ENCODE data around the gene S100A9. TPM values are rescaled to one million over a fixed set of nuclear protein-coding genes. Genes with fewer than 3 reads are reported as not detected.

S100A9 gene
- total RNA-seq, 4 donors from 2014 or later: 33.4 to 175 (median 54.0) TPM

GRCh38 chr1:153354515-153355193 lies 3.0 kb upstream of the S100A9 start:
- no peak overlapping the region for H3K27ac ChIP-seq
- no peaks in the 10 kb centered on the region for H3K9me3 ChIP-seq
- intact Hi-C loops (cut with DNase I; ENCODE audit: low total_unique reads): no loop called here
- H3K27me3 ChIP-seq: peaks cover 0 to 9% of the 10 kb centered on the region in 2 donors
- no peaks in the 10 kb centered on the region for H3K4me1 ChIP-seq
- no peak for DNase-seq
- no peak overlapping the region for H3K4me3 ChIP-seq
- H3K36me3 ChIP-seq: no peaks in the 10 kb centered on the region
- TF ChIP-seq, protein P1, sequence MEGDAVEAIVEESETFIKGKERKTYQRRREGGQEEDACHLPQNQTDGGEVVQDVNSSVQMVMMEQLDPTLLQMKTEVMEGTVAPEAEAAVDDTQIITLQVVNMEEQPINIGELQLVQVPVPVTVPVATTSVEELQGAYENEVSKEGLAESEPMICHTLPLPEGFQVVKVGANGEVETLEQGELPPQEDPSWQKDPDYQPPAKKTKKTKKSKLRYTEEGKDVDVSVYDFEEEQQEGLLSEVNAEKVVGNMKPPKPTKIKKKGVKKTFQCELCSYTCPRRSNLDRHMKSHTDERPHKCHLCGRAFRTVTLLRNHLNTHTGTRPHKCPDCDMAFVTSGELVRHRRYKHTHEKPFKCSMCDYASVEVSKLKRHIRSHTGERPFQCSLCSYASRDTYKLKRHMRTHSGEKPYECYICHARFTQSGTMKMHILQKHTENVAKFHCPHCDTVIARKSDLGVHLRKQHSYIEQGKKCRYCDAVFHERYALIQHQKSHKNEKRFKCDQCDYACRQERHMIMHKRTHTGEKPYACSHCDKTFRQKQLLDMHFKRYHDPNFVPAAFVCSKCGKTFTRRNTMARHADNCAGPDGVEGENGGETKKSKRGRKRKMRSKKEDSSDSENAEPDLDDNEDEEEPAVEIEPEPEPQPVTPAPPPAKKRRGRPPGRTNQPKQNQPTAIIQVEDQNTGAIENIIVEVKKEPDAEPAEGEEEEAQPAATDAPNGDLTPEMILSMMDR (IDR thresholded peaks at IDR 0.05): no peak
- no peak for TF ChIP-seq POLR2A (IDR thresholded peaks at IDR 0.05)

GRCh38 chr1:153355445-153356071 lies 2.1 kb upstream of the S100A9 start:
- no peak overlapping the region for H3K27ac ChIP-seq
- H3K27me3 ChIP-seq: peaks cover 0 to 9% of the 10 kb centered on the region in 2 donors
- no peak for TF ChIP-seq POLR2A (IDR thresholded peaks at IDR 0.05)
- TF ChIP-seq, protein P1 (IDR thresholded peaks at IDR 0.05): peak in 1 of 4 experiments; percentile 4
- no peaks in the 10 kb centered on the region for H3K36me3 ChIP-seq
- DNase-seq: peak in 1 of 2 donors; percentile 25
- no peaks in the 10 kb centered on the region for H3K9me3 ChIP-seq
- intact Hi-C loops (cut with DNase I; ENCODE audit: low total_unique reads): no loop called here
- H3K4me3 ChIP-seq: no peak overlapping the region
- no peaks in the 10 kb centered on the region for H3K4me1 ChIP-seq

DNA sequence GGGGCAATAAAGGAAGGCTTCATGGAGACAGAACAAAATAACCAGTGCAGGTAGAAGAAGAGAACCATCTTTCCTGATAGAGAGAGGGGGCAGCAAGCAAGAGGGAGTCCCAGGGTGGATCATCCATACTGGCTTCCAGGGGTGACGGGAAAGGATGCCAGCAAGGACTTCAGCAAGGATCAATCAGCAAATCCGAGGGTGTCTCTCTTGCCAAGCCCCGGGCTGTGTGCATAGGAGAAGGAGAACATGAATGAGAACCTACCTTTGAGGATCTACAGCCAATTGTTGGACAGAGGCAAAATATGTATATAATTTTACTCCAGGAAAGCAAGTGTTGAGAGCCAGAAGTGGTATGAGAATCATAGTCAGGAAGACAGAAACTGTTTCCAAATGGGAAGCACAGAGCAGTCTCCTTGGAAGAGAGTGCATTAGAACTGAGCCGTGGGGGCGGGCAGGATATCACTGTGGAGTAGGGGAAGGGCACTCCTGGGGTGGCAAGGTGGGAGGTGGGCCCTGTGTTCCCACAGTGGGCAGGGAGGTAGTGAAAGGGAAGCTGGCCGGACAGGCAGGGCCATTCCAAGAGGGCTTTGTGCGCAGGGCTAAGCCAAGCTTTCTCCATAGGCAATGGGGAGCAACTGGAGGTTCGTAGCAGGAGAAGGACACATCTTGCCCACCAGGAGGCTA lies 1.1 kb upstream of the S100A9 start:
- Histone ChIP-seq H3K27ac (no peak overlapping the region), H3K4me3 (no peak overlapping the region), H3K36me3 (no peaks in the 10 kb centered on the region), H3K9me3 (no peaks in the 10 kb centered on the region), H3K27me3 (peaks cover 0 to 4% of the 10 kb centered on the region in 2 donors), H3K4me1 (no peaks in the 10 kb centered on the region)
- no peak for TF ChIP-seq POLR2A (IDR thresholded peaks at IDR 0.05)
- no peak for DNase-seq
- intact Hi-C loops (cut with DNase I; ENCODE audit: low total_unique reads): no loop called here

- no peaks in the 10 kb centered on the region for H3K36me3 ChIP-seq
- no peaks in the 10 kb centered on the region for H3K4me1 ChIP-seq
- no peak overlapping the region for H3K4me3 ChIP-seq
- intact Hi-C loops (cut with DNase I; ENCODE audit: low total_unique reads): no loop called here
- H3K27me3 ChIP-seq: no peaks in the 10 kb centered on the region
- H3K9me3 ChIP-seq: no peaks in the 10 kb centered on the region
- TF ChIP-seq POLR2A (IDR thresholded peaks at IDR 0.05): no peak
- TF ChIP-seq, protein P1 (IDR thresholded peaks at IDR 0.05): no peak
- peak; percentile 24 to 27 for DNase-seq
- no peak overlapping the region for H3K27ac ChIP-seq
Measured at GRCh38 chr1:153357076-153357852, 390 bp upstream of the S100A9 start.

DNA sequence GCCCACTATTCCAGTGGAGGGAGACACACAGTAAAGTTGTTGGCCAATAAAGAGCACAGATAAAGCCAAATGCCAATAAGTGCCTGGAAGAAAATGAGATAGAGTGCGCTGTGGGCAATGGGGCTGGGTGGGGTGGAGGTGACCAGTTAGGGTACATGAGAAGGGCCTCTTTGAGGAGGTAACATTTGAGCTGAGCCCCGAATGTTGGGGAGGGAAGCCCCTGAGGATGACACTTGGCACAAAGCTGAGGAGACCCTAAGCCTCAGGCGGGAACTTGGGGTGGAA lies 979 bp downstream of the S100A9 start:
- H3K9me3 ChIP-seq: no peaks in the 10 kb centered on the region
- H3K4me3 ChIP-seq: no peak overlapping the region
- H3K27me3 ChIP-seq: no peaks in the 10 kb centered on the region
- no peaks in the 10 kb centered on the region for H3K4me1 ChIP-seq
- no peaks in the 10 kb centered on the region for H3K36me3 ChIP-seq
- intact Hi-C loops (cut with DNase I; ENCODE audit: low total_unique reads): no loop called here
- TF ChIP-seq, protein P1 (IDR thresholded peaks at IDR 0.05): no peak
- TF ChIP-seq POLR2A (IDR thresholded peaks at IDR 0.05): no peak
- no peak for DNase-seq
- H3K27ac ChIP-seq: no peak overlapping the region
